Testis (tissue), 3 donors: ENCODE data around the gene FBXL7. TPM values are rescaled to one million over a fixed set of nuclear protein-coding genes. Genes with fewer than 3 reads are reported as not detected.

ENCODE experiments used
- DNase-seq: peaks from one replicate; pipeline ENCODE4 v3.0.0-alpha.2; 2019
- H3K27ac ChIP-seq, 2 donors: fragments of 200-600 bp; sonication (generic); one replicate each; pipeline ENCODE4 v1.5.1; 2019
- H3K27me3 ChIP-seq: fragments of 200-600 bp; sonication (generic); one replicate; pipeline ENCODE4 v1.5.1; 2019
- H3K36me3 ChIP-seq: fragments of 200-600 bp; sonication (generic); one replicate; pipeline ENCODE4 v1.5.1; 2017; ENCODE audit warnings: low read depth; ENCODE audit errors: missing control alignments
- H3K4me1 ChIP-seq: fragments of 200-600 bp; sonication (generic); one replicate; pipeline ENCODE4 v1.5.1; 2019
- H3K4me3 ChIP-seq, 2 donors: fragments of 200-600 bp; sonication (generic); one replicate each; pipeline ENCODE4 v1.5.1; 2017 to 2019
- H3K9me3 ChIP-seq: fragments of 200-600 bp; sonication (generic); one replicate; pipeline ENCODE4 v1.5.1; 2017
- POLR2A ChIP-seq: fragments of 450-650 bp; IDR thresholded peaks from one replicate; pipeline ENCODE4 v1.6.1; 2017; ENCODE audit warnings: antibody characterized with exemption, mild to moderate bottlenecking, moderate library complexity
- WGBS, 2 donors: methylation state at CpG; one replicate each; pipeline ENCODE4 v1.1.5; 2018; 5-methylcytosine and 5-hydroxymethylcytosine counted together
- intact Hi-C: fragments of 100-400 bp; cut with DNase I; formaldehyde crosslinking; loops from one replicate; pipeline ENCODE4 v1.15.1; 2023; ENCODE audit warnings: low total_unique reads
- polyA plus RNA-seq: library from polyadenylated mRNA; stranded (reverse); fragments of 350-450 nt; fragmentation: Illumina TruSeq; extraction: RNeasy Lipid Tissue Mini Kit (QIAGEN cat#74804); gene quantifications from one replicate; pipeline ENCODE4 v1.2.3, GENCODE V29; 2014; ENCODE audit warnings: low read depth, low replicate concordance; ENCODE audit not compliant: insufficient read depth
- total RNA-seq, 2 donors: library from RNA; depleted of rRNA; stranded (reverse); fragments of >200 nt; gene quantifications; one replicate each; pipeline ENCODE4 v1.2.3, GENCODE V29; 2016
- TF ChIP-seq, protein P1 (sequence below), 3 experiments: fragments of 450-650 bp in 2 of 3; fragments of 200-600 bp in 1 of 3; sonication (generic) in 1 of 3; IDR thresholded peaks; one replicate each; pipeline ENCODE4 v1.5.1; 2016 to 2019; ENCODE audit warnings: antibody characterized with exemption in 3 of 3, mild to moderate bottlenecking in 2 of 3, moderate library complexity in 1 of 3

Gene FBXL7
- total and polyA plus RNA-seq, 3 donors from 2014 or later: 9.8 to 17.3 (median 15.2) TPM

DNA sequence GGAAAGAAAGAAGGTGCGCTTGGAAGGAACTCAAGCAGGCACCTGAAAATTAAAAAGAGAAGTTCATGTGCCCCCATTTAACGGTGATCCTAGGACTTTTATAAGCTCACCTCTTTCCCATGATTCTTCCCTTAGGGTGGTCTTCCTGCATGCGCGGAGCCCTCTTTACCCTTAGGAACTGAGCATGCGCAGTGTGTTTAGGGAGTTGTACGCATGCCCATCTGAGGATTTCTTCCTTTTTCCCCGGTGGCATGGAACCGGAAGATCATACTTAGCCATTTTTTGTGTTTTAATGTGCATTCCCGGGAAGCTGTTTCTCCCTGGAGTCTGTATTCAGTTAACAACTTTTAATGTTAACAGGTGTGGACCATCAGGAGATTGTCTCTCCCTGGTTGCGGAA lies 119.0 kb downstream of the FBXL7 start:
- Histone ChIP-seq H3K4me1 (peaks cover 2% of the 10 kb centered on the region), H3K9me3 (no peaks in the 10 kb centered on the region), H3K4me3 (peak overlapping the region; percentile 27 to 33), H3K27ac (no peak overlapping the region), H3K36me3 (no peaks in the 10 kb centered on the region), H3K27me3 (no peaks in the 10 kb centered on the region)
- DNase-seq: peak; percentile 58
- TF ChIP-seq, protein P1, sequence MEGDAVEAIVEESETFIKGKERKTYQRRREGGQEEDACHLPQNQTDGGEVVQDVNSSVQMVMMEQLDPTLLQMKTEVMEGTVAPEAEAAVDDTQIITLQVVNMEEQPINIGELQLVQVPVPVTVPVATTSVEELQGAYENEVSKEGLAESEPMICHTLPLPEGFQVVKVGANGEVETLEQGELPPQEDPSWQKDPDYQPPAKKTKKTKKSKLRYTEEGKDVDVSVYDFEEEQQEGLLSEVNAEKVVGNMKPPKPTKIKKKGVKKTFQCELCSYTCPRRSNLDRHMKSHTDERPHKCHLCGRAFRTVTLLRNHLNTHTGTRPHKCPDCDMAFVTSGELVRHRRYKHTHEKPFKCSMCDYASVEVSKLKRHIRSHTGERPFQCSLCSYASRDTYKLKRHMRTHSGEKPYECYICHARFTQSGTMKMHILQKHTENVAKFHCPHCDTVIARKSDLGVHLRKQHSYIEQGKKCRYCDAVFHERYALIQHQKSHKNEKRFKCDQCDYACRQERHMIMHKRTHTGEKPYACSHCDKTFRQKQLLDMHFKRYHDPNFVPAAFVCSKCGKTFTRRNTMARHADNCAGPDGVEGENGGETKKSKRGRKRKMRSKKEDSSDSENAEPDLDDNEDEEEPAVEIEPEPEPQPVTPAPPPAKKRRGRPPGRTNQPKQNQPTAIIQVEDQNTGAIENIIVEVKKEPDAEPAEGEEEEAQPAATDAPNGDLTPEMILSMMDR (IDR thresholded peaks at IDR 0.05): no peak
- no peak for TF ChIP-seq POLR2A
- WGBS, 2 donors: 71 to 81% methylated on average over 10 of the region's 10 CpGs
- intact Hi-C loops: no loop called here

DNA sequence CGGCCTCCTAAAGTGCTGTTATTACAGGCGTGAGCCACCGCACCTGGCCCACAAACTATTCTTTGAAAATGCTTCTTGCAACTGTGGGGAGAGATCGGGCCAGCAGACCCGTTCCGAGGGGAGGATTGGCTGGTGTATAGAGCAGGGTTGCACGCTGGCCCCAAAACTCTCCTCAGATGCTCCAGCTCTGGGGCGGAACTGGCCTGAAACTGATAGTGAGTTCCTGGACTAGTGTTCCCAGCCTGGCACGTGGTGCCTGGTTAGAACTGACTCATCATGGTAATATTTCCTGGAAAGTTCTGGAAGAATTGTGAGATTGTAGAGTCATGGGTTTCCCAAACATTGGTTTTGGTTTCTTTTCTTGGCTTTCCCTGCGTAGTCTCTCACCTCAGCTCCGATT lies 120.5 kb downstream of the FBXL7 start:
- Histone ChIP-seq H3K9me3 (no peaks in the 10 kb centered on the region), H3K27ac (no peak overlapping the region)

DNA sequence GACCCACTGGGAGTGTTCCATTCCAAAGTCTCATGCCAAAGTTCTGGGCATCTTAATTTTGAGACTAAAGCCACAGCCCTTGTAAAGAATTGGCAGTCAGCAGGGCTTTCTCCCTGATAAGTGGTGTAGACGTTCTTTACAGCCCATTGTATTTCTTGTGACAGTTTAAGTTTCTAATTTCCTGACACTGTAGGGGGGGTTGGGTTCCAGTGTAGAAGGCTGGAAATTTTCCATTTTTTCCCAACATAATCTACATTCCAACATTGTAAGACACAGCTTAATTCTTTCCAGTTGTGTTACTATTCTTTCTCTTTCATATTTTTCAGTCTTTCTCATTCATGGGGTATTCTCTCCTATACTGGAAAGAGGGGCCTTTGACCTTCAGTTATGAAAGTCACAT lies 121.1 kb downstream of the FBXL7 start:
- intact Hi-C loops: no loop called here

More for the DNA sequence above, 120.5 kb downstream of the FBXL7 start:
- Histone ChIP-seq H3K4me1 (peaks cover 2% of the 10 kb centered on the region), H3K36me3 (no peaks in the 10 kb centered on the region), H3K4me3 (no peak overlapping the region), H3K27me3 (no peaks in the 10 kb centered on the region)
- no peak for DNase-seq
- 54 to 81% methylated on average over 10 to 11 of the region's 11 CpGs for WGBS, 2 donors
- intact Hi-C loops: no loop called here
- TF ChIP-seq POLR2A: no peak
- TF ChIP-seq, protein P1 (IDR thresholded peaks at IDR 0.05): no peak

DNA sequence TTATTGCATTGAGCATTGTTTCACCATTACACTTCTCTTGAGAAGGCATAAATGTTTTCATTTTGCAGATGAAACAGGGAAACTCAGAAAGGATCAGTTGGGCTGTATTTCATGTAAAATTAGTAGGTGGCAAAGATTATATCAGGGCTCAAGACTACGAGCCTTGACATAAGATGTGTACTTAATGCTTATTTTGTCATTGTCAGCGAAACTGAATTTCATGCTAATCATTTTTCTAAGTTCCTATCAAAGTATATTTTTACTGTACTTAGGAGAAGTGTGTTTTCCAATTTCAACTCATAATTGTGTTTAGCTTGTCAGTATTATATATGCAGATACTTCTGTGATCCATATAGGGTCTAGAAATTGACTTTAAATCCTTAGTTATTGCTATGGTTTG lies 123.8 kb downstream of the FBXL7 start:
- Histone ChIP-seq H3K4me3 (no peak overlapping the region), H3K36me3 (no peaks in the 10 kb centered on the region), H3K9me3 (no peaks in the 10 kb centered on the region), H3K27ac (no peak overlapping the region), H3K4me1 (no peaks in the 10 kb centered on the region), H3K27me3 (no peaks in the 10 kb centered on the region)
- WGBS, 2 donors: 96 to 97% methylated on average over 2 of the region's 2 CpGs
- intact Hi-C loops: no loop called here
- TF ChIP-seq, protein P1 (IDR thresholded peaks at IDR 0.05): no peak
- no peak for TF ChIP-seq POLR2A
- DNase-seq: no peak

More for the DNA sequence above, 121.1 kb downstream of the FBXL7 start:
- Histone ChIP-seq H3K27ac (no peak overlapping the region), H3K4me3 (no peak overlapping the region), H3K27me3 (no peaks in the 10 kb centered on the region), H3K9me3 (no peaks in the 10 kb centered on the region), H3K4me1 (no peaks in the 10 kb centered on the region), H3K36me3 (no peaks in the 10 kb centered on the region)
- 23 to 24% methylated on average over 1 of the region's 1 CpG for WGBS, 2 donors
- TF ChIP-seq, protein P1 (IDR thresholded peaks at IDR 0.05): no peak
- no peak for TF ChIP-seq POLR2A
- DNase-seq: no peak

DNA sequence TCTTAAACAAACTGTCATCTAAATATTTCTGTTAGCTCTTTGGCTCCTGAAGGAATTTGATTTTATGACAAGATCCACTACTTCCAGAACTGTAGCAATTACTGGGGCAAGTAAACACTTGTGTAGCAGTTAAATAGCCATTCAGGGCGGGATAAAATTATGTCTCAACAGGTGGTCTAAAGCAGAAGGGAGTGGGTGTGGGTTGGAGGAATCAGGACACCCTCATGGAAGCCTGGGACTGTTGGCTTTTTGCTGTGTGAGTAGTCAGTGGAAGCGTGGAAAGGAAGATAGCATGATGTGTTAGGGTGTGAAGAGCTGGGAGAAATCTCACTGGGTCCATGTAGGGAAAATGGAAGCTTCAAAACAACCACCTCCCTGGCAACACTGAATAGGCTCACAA lies 127.1 kb downstream of the FBXL7 start:
- Histone ChIP-seq H3K4me1 (peaks cover 3% of the 10 kb centered on the region), H3K27ac (no peak overlapping the region), H3K36me3 (no peaks in the 10 kb centered on the region), H3K4me3 (no peak overlapping the region), H3K9me3 (no peaks in the 10 kb centered on the region), H3K27me3 (no peaks in the 10 kb centered on the region)
- no peak for DNase-seq
- intact Hi-C loops: no loop called here
- 74 to 90% methylated on average over 2 of the region's 2 CpGs for WGBS, 2 donors
- TF ChIP-seq, protein P1 (IDR thresholded peaks at IDR 0.05): no peak
- no peak for TF ChIP-seq POLR2A
